GM19455 (cell line): ENCODE results near the gene TSHB.

Experiments
- ATAC-seq: cut with Tn5 transposase; IDR thresholded peaks from one replicate; pipeline ENCODE4 v1.9.1; 2021; ENCODE audit not compliant: unreplicated experiment

The TSHB gene

DNA sequence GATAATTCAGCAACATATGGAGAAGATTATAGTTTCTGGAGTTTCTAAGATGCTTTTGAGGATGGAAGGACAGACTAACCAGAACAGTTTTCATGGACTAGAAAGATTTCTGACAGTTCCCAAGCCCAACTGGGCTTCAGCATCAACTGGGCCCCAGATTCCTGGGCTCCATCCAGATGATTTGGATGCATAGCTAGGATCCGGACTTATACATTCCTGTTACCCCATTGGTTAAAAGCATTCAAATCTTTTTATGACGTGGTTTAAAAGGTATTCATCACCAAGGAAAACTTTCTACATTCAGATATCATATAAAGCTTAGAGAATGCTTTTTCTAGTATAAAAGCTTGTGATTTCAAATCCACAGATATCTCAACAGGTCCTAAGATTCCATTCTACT lies 29.7 kb downstream of the TSHB start:
- ATAC-seq = no peak

DNA sequence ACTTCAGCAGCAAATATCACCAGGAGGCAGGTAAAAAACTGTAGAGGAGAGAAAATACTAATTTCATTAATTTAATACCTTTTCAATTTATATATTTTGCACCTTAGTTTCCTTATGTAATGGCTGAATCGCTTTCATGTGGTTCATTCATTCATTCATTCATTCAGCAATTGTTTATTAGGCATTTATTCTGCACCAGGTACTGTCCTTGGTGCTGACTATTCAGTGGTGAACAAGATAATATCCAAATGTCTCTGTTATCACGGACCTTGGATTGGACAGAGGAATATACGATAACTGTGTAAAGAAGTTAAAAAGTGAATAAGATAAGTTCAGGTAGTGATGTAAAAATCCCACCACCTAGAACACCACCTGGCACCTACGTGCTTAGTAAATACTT lies 30.9 kb downstream of the TSHB start:
- no peak for ATAC-seq

- no peak for ATAC-seq
These were observed 32.9 kb downstream of the TSHB start for GRCh38 chr1:115062542-115063004.

DNA sequence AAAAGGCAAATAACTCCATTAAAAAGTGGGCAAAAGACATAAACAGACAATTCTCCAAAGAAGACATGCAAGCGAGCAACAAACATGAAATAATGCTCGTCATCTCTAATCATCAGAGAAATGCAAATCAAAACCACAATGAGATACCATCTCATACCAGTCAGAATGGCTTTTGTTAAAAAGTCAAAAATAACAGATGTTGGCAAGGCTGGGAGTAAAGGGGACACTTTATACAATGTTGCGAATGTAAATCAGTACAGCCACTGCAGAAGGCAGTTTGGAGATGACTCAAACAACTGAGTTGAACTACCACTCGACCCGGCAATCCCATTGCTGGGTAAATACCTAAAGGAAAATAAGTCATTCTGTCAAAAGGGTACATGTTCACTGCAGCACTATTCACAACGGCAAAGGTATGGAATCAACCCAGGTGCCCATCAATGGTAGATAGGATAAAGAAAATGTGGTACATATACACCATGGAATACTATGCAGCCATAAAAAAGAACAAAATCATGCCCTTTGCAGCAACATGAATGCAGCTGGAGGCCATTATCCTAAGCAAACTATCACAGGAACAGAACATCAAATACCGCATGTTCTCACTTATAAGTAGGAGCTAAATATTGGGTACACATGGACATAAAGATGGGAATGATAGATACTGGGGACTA lies 33.7 kb downstream of the TSHB start:
- no peak for ATAC-seq

DNA sequence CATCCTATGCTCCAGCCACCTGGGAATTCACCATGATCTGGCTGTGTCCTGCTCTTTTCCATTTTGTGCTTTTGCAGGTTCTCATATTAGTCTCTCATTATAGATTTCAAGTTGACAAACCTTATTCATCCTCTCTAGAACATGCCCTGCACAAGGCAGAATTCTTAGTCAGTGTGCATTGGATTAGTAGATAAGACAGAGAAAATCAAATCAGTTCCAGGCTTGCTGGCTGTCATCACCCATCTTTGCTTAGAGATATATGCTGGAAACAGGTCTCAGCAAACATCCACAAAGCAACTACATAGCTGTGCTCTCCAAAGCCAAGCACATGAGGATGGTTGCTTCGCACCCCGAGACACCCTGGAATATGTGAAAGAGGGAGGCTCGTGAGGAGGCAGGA lies 34.8 kb downstream of the TSHB start:
- ATAC-seq = no peak

GRCh38 chr1:115065021-115065420 lies 35.4 kb downstream of the TSHB start:
- ATAC-seq = no peak

DNA sequence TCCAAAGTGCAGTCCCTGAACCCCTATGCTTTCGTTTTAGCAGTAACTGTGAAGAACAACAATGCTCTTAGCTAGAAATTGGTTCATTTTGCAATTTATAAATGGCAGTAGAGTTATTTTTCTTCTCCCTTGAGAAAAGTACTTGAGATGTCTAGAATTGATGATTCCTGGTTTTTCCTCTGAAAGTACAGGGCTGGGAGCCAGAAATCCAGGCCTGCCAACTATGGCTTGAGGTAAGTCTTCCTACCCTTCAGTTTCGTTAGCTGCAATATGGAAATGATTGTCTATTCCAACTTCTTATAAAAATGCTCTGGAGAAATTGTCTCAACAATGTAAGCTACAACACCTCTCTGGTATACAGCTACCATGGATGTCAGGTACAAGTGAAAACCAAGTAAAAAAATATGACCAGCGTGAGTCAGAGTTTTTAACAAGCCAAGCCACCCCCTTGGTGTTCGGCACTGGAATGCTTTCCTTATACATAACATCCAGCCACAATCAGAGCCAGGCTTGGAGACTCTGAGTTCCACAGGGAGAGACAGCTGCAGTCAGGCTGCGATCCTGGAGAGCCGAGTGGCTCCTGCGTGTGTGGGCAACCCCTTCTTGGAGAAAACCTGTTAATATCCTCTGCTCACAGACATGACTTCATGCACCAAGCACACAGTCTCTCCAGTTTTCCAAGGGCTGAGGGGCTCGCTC lies 37.7 kb downstream of the TSHB start:
- no peak for ATAC-seq

GRCh38 chr1:115068826-115069585 lies 39.4 kb downstream of the TSHB start:
- no peak for ATAC-seq

GRCh38 chr1:115069659-115070308 lies 40.2 kb downstream of the TSHB start:
- ATAC-seq = no peak

GRCh38 chr1:115071012-115071664 lies 41.5 kb downstream of the TSHB start:
- ATAC-seq = no peak

DNA sequence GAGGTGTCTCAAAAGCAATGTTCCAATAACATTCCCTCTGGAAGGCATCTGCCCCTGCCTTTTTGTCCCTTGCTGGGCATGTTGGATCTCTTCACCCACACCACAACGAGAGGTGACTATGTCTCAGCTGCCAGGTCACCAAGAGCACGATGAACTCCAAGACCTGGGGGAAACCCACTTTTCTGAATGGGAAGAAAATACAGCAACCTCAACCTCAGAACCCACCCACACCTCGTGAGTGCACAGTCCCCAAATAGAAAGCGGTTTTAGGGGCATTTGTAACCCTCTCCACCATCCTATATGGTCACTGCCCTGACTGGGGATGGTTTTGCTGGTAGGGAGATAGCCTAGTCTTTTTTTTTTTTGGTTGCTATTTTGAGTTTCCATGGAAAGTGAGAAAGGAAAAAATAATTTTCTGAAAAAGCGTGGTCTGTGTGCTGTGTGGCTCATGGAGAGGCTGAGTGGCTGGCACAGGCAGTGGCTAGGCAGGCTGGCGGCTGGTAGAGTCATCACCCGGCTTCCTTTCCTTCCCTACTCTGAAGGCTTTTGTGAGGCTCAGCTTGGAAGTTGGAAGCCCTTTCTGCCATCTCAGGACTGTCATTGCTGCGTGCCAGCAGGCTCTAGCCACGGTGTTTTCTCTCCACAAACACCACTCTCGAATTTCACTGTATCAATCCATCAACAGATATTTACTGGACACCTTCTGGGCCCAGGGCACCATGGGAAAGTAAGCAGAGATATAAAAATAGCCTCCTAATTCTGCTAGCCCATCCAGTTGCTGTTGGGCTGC lies 43.9 kb downstream of the TSHB start:
- no peak for ATAC-seq

- no peak for ATAC-seq
These were observed 45.4 kb downstream of the TSHB start for GRCh38 chr1:115074839-115075534.

GRCh38 chr1:115076384-115076915 lies 46.8 kb downstream of the TSHB start:
- ATAC-seq = no peak

- ATAC-seq = no peak
These were observed 47.8 kb downstream of the TSHB start for GRCh38 chr1:115077286-115077983.

DNA sequence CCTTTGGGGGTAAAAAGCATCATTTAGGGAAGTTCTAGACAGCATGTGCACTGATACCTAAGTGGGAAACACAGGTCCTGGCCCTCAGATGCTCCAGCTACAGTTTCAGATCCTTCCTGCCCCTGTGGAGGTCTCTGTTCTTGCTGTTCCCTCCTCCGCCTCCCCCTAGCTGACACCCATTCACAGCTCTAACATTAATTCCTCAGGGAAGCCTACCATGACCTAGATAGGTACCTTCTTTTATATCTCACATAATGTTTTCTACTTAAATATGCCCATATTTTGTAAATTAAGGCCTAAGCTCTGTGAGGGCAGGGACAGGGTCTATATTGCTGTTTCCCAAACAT lies 48.3 kb downstream of the TSHB start:
- ATAC-seq = no peak

DNA sequence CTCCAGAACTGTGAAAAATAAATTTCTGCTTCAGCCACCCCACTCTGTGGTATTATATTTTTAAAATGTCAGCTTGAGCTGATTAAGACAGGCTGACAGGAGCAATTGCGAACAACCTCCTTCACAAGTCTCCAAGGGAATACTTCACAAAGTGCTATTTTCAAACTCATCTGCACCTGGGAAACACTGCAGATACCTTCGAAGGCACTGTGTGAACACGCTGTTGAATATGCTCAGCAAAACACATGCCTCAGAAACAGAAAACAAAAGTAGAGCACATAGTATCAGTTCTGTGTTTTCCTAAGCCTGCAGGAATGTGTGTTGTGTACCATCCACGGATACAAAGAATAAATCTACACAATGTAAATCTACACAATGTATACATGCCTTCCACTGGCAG lies 49.1 kb downstream of the TSHB start:
- no peak for ATAC-seq

- no peak for ATAC-seq
These were observed 53.3 kb downstream of the TSHB start for GRCh38 chr1:115082949-115083348.
